ENCODE data around the gene PDE6C.

GRCh38 chr10:93670372-93670771 is 58.0 kb downstream of the PDE6C start:
- no peak for TF ChIP-seq CTCF (IDR thresholded peaks at IDR 0.05)
- TF ChIP-seq POLR2A (IDR thresholded peaks at IDR 0.05), result no peak
